GM23248 (cell line): ENCODE results near the gene NELFA. TPM values are rescaled to one million over a fixed set of nuclear protein-coding genes. Genes with fewer than 3 reads are reported as not detected.

Source experiments
- DNase-seq: peaks from one replicate; pipeline ENCODE4 v3.0.0-alpha.2; 2015
- H2AFZ ChIP-seq: fragments of 200-600 bp; sonication (generic); 2 replicates; pipeline ENCODE4 v1.6.1; 2016; ENCODE audit warnings: antibody characterized with exemption
- H3F3A ChIP-seq: fragments of 200-600 bp; sonication (generic); 2 replicates; pipeline ENCODE4 v1.6.1; 2016; ENCODE audit warnings: mild to moderate bottlenecking, antibody characterized with exemption, mixed run types; ENCODE audit not compliant: insufficient read depth
- H3K27ac ChIP-seq: fragments of 200-600 bp; sonication (generic); 2 replicates; pipeline ENCODE4 v1.5.1; 2016; ENCODE audit warnings: mild to moderate bottlenecking
- H3K27me3 ChIP-seq: fragments of 200-600 bp; sonication (generic); replicated peaks from 2 replicates; pipeline ENCODE4 v1.6.1; 2016; ENCODE audit warnings: mild to moderate bottlenecking; ENCODE audit not compliant: insufficient read depth
- H3K36me3 ChIP-seq: fragments of 200-600 bp; sonication (generic); 2 replicates; pipeline ENCODE4 v1.6.1; 2016; ENCODE audit warnings: low read depth, mild to moderate bottlenecking
- H3K4me1 ChIP-seq: fragments of 200-600 bp; sonication (generic); 2 replicates; pipeline ENCODE4 v1.6.1; 2016; ENCODE audit warnings: mild to moderate bottlenecking; ENCODE audit not compliant: insufficient read depth
- H3K4me2 ChIP-seq: fragments of 200-600 bp; sonication (generic); one replicate; pipeline ENCODE4 v1.6.1; 2016; ENCODE audit warnings: mild to moderate bottlenecking; ENCODE audit not compliant: unreplicated experiment
- H3K4me3 ChIP-seq: fragments of 200-600 bp; sonication (generic); 2 replicates; pipeline ENCODE4 v1.5.1; 2016; ENCODE audit warnings: mild to moderate bottlenecking
- H3K79me2 ChIP-seq: fragments of 200-600 bp; sonication (generic); 2 replicates; pipeline ENCODE4 v1.6.1; 2016; ENCODE audit warnings: mild to moderate bottlenecking; ENCODE audit not compliant: insufficient read depth
- H3K9ac ChIP-seq: fragments of 200-600 bp; sonication (generic); 2 replicates; pipeline ENCODE4 v1.6.1; 2016; ENCODE audit warnings: mild to moderate bottlenecking
- H3K9me2 ChIP-seq: fragments of 200-600 bp; sonication (generic); 2 replicates; pipeline ENCODE4 v1.6.1; 2016; ENCODE audit warnings: mixed run types, mild to moderate bottlenecking, moderate library complexity; ENCODE audit not compliant: insufficient read depth
- H3K9me3 ChIP-seq: fragments of 200-600 bp; sonication (generic); one replicate; pipeline ENCODE4 v1.6.1; 2017; ENCODE audit warnings: low read depth
- H4K20me1 ChIP-seq: fragments of 200-600 bp; sonication (generic); 2 replicates; pipeline ENCODE4 v1.6.0; 2016; ENCODE audit not compliant: insufficient read depth
- EZH2 ChIP-seq: fragments of 200-600 bp; sonication (generic); IDR thresholded peaks from 2 replicates; pipeline ENCODE4 v1.6.1; 2018; ENCODE audit warnings: antibody characterized with exemption, mild to moderate bottlenecking; ENCODE audit not compliant: insufficient read depth, poor library complexity, severe bottlenecking
- EZH2phosphoT487 ChIP-seq: fragments of 200-600 bp; sonication (generic); IDR thresholded peaks from 2 replicates; pipeline ENCODE4 v1.6.1; 2018; ENCODE audit warnings: antibody characterized with exemption, moderate library complexity, mild to moderate bottlenecking, low read depth; ENCODE audit not compliant: insufficient read depth
- WGBS, 2 experiments: methylation state at CpG; one replicate each; pipeline ENCODE4 v1.1.6; 2015 to 2017; ENCODE audit warnings: low lambda C conversion rate in 2 of 2, low coverage in 1 of 2; ENCODE audit errors: missing lambda C conversion rate in 2 of 2; 5-methylcytosine and 5-hydroxymethylcytosine counted together
- in situ Hi-C: fragments of 300-500 bp; cut with MboI; formaldehyde crosslinking; loops from 2 replicates; pipeline ENCODE4 v1.15.0; 2020
- microRNA counts: library from miRNA; unstranded; fragments of <30 nt; microRNA quantifications from one replicate; lab custom pipeline; 2016
- microRNA-seq: library from miRNA; unstranded; fragments of <30 nt; microRNA quantifications from one replicate; pipeline ENCODE4, GENCODE V29; 2016; ENCODE audit warnings: borderline number of aligned reads
- polyA plus RNA-seq: library from polyadenylated mRNA; unstranded; fragments of >200 nt; fragmentation: Nextera tagmentation; extraction: Ambion mirVana; gene quantifications from 2 replicates; pipeline ENCODE4 v1.2.1, GENCODE V29; 2016
- small RNA-seq: library from RNA; depleted of rRNA; stranded (forward); fragments of <200 nt; gene quantifications from one replicate; pipeline ENCODE3, GENCODE V24; 2014; ENCODE audit warnings: low read depth, low replicate concordance
- total RNA-seq: library from RNA; depleted of rRNA; stranded (reverse); fragments of >200 nt; shearing (Covaris generic); gene quantifications from 2 replicates; pipeline ENCODE4 v1.2.3, GENCODE V29; 2014; rRNA removed

The NELFA gene
- total and polyA plus RNA-seq, 2 experiments from 2014 or later = 18.7 to 23.6 TPM

GRCh38 chr4:1938027-1938426 lies 70.7 kb downstream of the NELFA start:
- no peak for TF ChIP-seq EZH2phosphoT487
- no peak for TF ChIP-seq EZH2
- no peak overlapping the region for H3K4me2 ChIP-seq
- 97 to 98% methylated on average over 8 of the region's 8 CpGs for WGBS, 2 experiments
- H3K9ac ChIP-seq = no peak overlapping the region
- H3K27me3 ChIP-seq = no peaks in the 10 kb centered on the region
- peaks cover 21% of the 10 kb centered on the region for H3K4me1 ChIP-seq
- H3F3A ChIP-seq = peaks cover 22% of the 10 kb centered on the region
- H3K36me3 ChIP-seq = peaks cover 14% of the 10 kb centered on the region
- H2AFZ ChIP-seq = no peak overlapping the region
- H3K79me2 ChIP-seq = peaks cover 34% of the 10 kb centered on the region
- H3K4me3 ChIP-seq = no peak overlapping the region
- no peaks in the 10 kb centered on the region for H3K9me3 ChIP-seq
- no peak overlapping the region for H3K27ac ChIP-seq
- in situ Hi-C loops = no loop called here
- no peaks in the 10 kb centered on the region for H3K9me2 ChIP-seq
- peak; percentile 8 for DNase-seq
- H4K20me1 ChIP-seq = no peaks in the 10 kb centered on the region

GRCh38 chr4:1937550-1937949 lies 71.2 kb downstream of the NELFA start:
- TF ChIP-seq EZH2 (no peak), EZH2phosphoT487 (no peak)
- no peaks in the 10 kb centered on the region for H3K9me2 ChIP-seq
- H3K27ac ChIP-seq = no peak overlapping the region
- H4K20me1 ChIP-seq = no peaks in the 10 kb centered on the region
- no peaks in the 10 kb centered on the region for H3K27me3 ChIP-seq
- H3K9me3 ChIP-seq = no peaks in the 10 kb centered on the region
- peaks cover 21% of the 10 kb centered on the region for H3K4me1 ChIP-seq
- no peak for DNase-seq
- peaks cover 31% of the 10 kb centered on the region for H3K79me2 ChIP-seq
- no peak overlapping the region for H3K9ac ChIP-seq
- H3F3A ChIP-seq = peaks cover 22% of the 10 kb centered on the region
- H3K36me3 ChIP-seq = peaks cover 11% of the 10 kb centered on the region
- in situ Hi-C loops = no loop called here
- H3K4me3 ChIP-seq = no peak overlapping the region
- 97 to 100% methylated on average over 3 of the region's 3 CpGs for WGBS, 2 experiments
- no peak overlapping the region for H2AFZ ChIP-seq
- H3K4me2 ChIP-seq = no peak overlapping the region

GRCh38 chr4:1933700-1934099 lies 75.1 kb downstream of the NELFA start:
- WGBS, 2 experiments = 83 to 88% methylated on average over 3 of the region's 3 CpGs
- DNase-seq = no peak
- peaks cover 1% of the 10 kb centered on the region for H3F3A ChIP-seq
- no peaks in the 10 kb centered on the region for H3K9me2 ChIP-seq
- peaks cover 5% of the 10 kb centered on the region; the same call in 1 of the 2 replicates for H3K36me3 ChIP-seq
- H3K4me3 ChIP-seq = no peak overlapping the region
- no peaks in the 10 kb centered on the region for H4K20me1 ChIP-seq
- no peaks in the 10 kb centered on the region for H3K9me3 ChIP-seq
- H3K4me2 ChIP-seq = no peak overlapping the region
- H2AFZ ChIP-seq = no peak overlapping the region
- TF ChIP-seq EZH2 (no peak), EZH2phosphoT487 (no peak)
- H3K79me2 ChIP-seq = peaks cover 26% of the 10 kb centered on the region
- H3K27ac ChIP-seq = no peak overlapping the region
- no peak overlapping the region for H3K9ac ChIP-seq
- in situ Hi-C loops = no loop called here
- H3K4me1 ChIP-seq = no peaks in the 10 kb centered on the region
- H3K27me3 ChIP-seq = no peaks in the 10 kb centered on the region

GRCh38 chr4:1932736-1933135 lies 76.0 kb downstream of the NELFA start:
- Histone ChIP-seq H3K4me2 (no peak overlapping the region), H3K4me3 (no peak overlapping the region), H4K20me1 (no peaks in the 10 kb centered on the region), H3K27me3 (no peaks in the 10 kb centered on the region), H3K9me3 (no peaks in the 10 kb centered on the region), H3F3A (no peaks in the 10 kb centered on the region), H3K36me3 (0 out of 2 replicates have a peak, but pooled peaks cover 5% of the 10 kb centered on the region), H3K9me2 (no peaks in the 10 kb centered on the region), H3K79me2 (peaks cover 35% of the 10 kb centered on the region), H3K27ac (no peak overlapping the region), H3K9ac (no peak overlapping the region), H2AFZ (no peak overlapping the region), H3K4me1 (no peaks in the 10 kb centered on the region)
- TF ChIP-seq EZH2phosphoT487 (no peak), EZH2 (no peak)
- in situ Hi-C loops = no loop called here
- 95 to 96% methylated on average over 13 of the region's 13 CpGs for WGBS, 2 experiments
- no peak for DNase-seq

MicroRNAs within 50 kb of the gene (microRNA counts, 767-probe panel; counts per million panel counts)
- 447 counts per million, percentile 86 among the panel's probes with 10 or more counts for microRNA hsa-miR-943 (lab: Ali Mortazavi, UCI)

Small RNA genes lying within 50 kb of the gene (microRNA-seq; reads per million reads assigned to microRNA genes)
- gene MIR943 = not detected

Small RNA genes lying within 50 kb of the gene (small RNA-seq; reads per million reads assigned to genes)
- gene SCARNA22 = 5.2 reads per million, percentile 79 among the genes with 10 or more reads in this experiment

Other genes with a start within 250 kb of the NELFA start
- gene FGFR3, start 215.7 kb downstream of the NELFA start, total RNA-seq = 0.13 and 0.97 TPM in 2 replicates
- gene FGFR3, start 215.7 kb downstream of the NELFA start, polyA plus RNA-seq = 0.10 and 0.15 TPM in 2 replicates
- 40.1 and 42.3 TPM in 2 replicates for gene LETM1, start 152.8 kb downstream of the NELFA start, total RNA-seq
- gene LETM1, start 152.8 kb downstream of the NELFA start, polyA plus RNA-seq = 19.0 and 20.8 TPM in 2 replicates
- 32.4 and 41.0 TPM in 2 replicates for gene NSD2, start 137.6 kb downstream of the NELFA start, total RNA-seq
- gene NSD2, start 137.6 kb downstream of the NELFA start, polyA plus RNA-seq = 19.1 and 20.1 TPM in 2 replicates
- 0.38 TPM in 1 of 2 replicates, not detected in the other for gene NAT8L, start 50.4 kb upstream of the NELFA start, total RNA-seq
- gene NAT8L, start 50.4 kb upstream of the NELFA start, polyA plus RNA-seq = 0.03 TPM in 1 of 2 replicates, not detected in the other
- 10.2 and 14.9 TPM in 2 replicates for gene HAUS3, start 233.1 kb upstream of the NELFA start, total RNA-seq
- gene HAUS3, start 233.1 kb upstream of the NELFA start, polyA plus RNA-seq = 11.6 and 13.8 TPM in 2 replicates
- gene POLN, start 233.1 kb upstream of the NELFA start, total RNA-seq = 1.8 and 3.9 TPM in 2 replicates
- gene POLN, start 233.1 kb upstream of the NELFA start, polyA plus RNA-seq = 0.91 and 1.6 TPM in 2 replicates